BE2C (cell line): ENCODE results near the gene FALEC.

Source experiments
- DNase-seq: peaks from one replicate; pipeline ENCODE4 v3.0.0-alpha.2; 2020
- H3K27me3 ChIP-seq: fragments of 250-450 bp; sonication (Bioruptor Pico); 2 replicates; pipeline ENCODE4 v1.5.1; 2020; ENCODE audit warnings: mild to moderate bottlenecking
- H3K36me3 ChIP-seq: fragments of 250-450 bp; sonication (Bioruptor Pico); 2 replicates; pipeline ENCODE4 v1.5.1; 2020; ENCODE audit warnings: mild to moderate bottlenecking
- H3K4me1 ChIP-seq: fragments of 250-450 bp; sonication (Bioruptor Pico); 2 replicates; pipeline ENCODE4 v1.5.1; 2020
- H3K4me3 ChIP-seq: 2 replicates; pipeline ENCODE4 v1.5.1; 2011; ENCODE audit warnings: low read depth, low read length
- H3K9me3 ChIP-seq: fragments of 250-450 bp; sonication (Bioruptor Pico); 2 replicates; pipeline ENCODE4 v1.5.1; 2020
- TF ChIP-seq, protein P1 (sequence below): IDR thresholded peaks from 2 replicates; pipeline ENCODE4 v1.5.1; 2012; ENCODE audit warnings: mild to moderate bottlenecking, low read depth, low read length

Gene FALEC

DNA sequence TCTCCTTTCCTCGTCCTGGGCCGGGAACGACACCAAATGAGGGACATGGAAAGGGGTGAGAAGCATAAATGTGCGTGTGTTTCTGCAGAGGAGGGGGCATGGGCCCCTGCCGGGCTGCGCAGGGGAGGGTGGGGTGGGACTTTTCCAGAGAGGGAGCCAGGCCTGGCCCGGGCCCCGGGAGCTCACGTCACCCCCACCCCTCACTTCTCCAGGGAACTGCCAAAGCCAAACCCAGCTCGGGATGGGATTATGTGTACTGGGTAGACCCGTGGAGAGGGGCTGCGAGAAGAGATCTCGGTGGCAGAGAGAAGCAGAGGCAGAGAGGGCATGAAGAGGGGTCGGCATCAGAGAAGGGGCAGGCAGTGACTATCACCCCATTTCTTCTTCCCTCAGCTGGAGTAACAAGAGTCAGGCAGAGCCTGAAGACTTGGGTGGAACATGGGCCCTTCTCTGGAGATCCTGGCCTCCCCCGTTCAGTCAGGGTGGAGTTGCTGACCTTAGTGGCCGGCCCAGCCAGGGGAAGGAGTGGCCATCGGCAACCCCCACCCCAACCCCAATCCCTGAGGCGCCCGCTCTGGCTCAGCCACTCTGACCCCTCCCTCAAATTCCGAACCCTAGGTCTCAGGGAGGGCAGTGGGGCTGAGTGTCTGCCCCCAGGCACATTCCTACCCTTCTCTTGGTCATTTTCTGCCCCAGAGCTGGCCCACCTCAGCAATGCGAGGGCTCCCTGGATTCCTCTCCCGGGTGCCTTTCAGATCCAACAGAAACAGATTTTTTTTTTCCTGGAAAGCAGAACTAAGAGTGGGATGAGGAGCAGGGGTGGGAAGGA lies 34.9 kb downstream of the FALEC start:
- Histone ChIP-seq H3K36me3 (no peaks in the 10 kb centered on the region), H3K27me3 (no peaks in the 10 kb centered on the region), H3K9me3 (no peaks in the 10 kb centered on the region), H3K4me3 (no peak overlapping the region), H3K4me1 (peaks cover 8% of the 10 kb centered on the region)
- DNase-seq: no peak
- TF ChIP-seq, protein P1, sequence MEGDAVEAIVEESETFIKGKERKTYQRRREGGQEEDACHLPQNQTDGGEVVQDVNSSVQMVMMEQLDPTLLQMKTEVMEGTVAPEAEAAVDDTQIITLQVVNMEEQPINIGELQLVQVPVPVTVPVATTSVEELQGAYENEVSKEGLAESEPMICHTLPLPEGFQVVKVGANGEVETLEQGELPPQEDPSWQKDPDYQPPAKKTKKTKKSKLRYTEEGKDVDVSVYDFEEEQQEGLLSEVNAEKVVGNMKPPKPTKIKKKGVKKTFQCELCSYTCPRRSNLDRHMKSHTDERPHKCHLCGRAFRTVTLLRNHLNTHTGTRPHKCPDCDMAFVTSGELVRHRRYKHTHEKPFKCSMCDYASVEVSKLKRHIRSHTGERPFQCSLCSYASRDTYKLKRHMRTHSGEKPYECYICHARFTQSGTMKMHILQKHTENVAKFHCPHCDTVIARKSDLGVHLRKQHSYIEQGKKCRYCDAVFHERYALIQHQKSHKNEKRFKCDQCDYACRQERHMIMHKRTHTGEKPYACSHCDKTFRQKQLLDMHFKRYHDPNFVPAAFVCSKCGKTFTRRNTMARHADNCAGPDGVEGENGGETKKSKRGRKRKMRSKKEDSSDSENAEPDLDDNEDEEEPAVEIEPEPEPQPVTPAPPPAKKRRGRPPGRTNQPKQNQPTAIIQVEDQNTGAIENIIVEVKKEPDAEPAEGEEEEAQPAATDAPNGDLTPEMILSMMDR: no peak

DNA sequence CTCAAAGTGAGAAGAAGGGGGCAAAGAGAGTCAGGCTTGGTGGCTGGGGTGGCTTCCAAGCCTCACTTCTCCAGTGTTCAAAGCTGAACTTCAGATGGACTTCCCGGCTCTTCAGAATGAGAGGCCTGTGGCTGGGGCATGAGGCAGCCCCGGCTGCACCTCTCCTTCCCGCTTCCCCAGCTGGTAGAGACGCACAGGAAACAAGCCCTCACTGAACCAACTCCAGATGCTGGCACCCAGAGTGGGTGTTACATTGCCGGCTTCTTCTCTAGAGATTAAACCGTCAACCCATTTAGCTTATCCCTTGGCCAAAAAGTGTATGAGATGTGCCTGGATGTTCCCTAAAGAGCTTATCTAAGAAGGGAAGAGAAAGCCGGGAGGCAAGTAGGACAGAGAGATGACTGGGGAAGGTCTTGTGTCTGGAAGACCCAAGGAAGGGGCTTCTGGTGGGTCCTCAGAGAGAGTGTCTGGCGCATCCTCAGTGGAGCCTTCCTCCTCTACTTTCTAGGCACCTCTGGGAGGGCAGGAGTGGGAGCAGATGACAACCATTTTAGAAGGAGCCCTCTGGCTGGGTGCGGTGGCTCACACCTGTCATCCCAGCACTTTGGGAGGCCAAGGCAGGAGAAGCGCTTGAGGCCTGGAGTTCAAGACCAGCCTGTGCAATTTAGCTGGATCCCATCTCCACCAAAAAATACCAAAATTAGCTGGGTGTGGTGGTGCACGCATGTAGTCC lies 35.7 kb downstream of the FALEC start:
- Histone ChIP-seq H3K27me3 (no peaks in the 10 kb centered on the region), H3K36me3 (no peaks in the 10 kb centered on the region), H3K4me3 (no peak overlapping the region), H3K4me1 (peaks cover 8% of the 10 kb centered on the region), H3K9me3 (no peaks in the 10 kb centered on the region)
- TF ChIP-seq, protein P1: no peak
- DNase-seq: no peak

DNA sequence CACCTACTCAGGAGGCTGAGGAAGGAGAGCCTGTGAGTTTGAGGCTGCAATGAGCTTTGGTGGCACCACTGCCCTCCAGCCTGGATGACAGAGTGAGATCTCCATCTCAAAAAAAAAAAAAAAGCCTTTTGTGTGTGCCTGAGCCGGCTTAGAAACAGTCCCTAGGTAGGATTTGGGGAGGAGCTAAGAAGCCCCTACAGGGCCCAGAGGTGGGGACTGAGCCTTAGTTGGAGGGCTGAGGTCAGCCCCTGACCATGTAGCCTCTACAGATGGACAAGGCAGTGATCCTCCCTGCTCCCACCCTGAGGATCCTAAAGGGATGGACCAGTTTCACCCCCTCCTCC lies 36.2 kb downstream of the FALEC start:
- no peak overlapping the region for H3K4me3 ChIP-seq
- TF ChIP-seq, protein P1: no peak
- H3K36me3 ChIP-seq: no peaks in the 10 kb centered on the region
- DNase-seq: no peak
- H3K27me3 ChIP-seq: no peaks in the 10 kb centered on the region
- no peaks in the 10 kb centered on the region for H3K9me3 ChIP-seq
- H3K4me1 ChIP-seq: peaks cover 8% of the 10 kb centered on the region

DNA sequence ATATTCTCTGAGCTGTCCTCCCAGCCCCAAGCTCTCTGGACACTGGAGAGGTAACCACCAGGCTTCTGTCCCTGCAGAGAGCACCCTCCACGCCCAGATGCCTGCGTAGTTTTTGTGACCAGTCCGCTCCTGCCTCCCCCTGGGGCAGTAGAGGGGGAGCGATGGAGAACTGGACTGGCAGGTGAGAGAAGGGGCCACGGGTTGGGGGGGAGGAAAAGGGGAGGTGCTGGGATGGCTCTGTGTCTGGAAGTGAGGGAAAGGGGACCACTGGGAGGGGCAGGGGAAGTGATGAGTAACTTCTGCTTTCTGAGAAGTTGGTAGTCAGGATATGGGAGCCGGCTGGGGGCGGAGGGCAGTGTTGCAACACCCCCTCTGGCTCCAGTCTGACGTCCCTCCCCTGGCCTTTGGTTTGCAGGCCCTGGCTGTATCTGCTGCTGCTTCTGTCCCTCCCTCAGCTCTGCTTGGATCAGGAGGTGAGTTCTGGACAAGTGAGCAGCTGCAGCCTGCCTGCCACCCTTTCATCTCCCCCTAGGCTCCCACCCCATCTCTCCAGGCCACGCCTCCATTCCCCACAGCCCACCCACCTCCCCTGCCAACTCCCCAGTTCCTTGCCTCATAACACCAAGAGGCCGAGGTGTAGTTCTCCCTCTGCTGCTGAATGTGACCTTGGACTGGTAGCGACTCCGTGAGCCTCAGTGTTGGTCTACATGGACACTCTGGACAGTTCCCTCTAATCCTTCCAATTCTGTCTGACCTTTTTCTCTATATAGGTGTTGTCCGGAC lies 36.8 kb downstream of the FALEC start:
- DNase-seq: peak; percentile 61
- Histone ChIP-seq H3K4me3 (no peak overlapping the region), H3K4me1 (peaks cover 8% of the 10 kb centered on the region), H3K36me3 (no peaks in the 10 kb centered on the region), H3K27me3 (no peaks in the 10 kb centered on the region), H3K9me3 (no peaks in the 10 kb centered on the region)
- TF ChIP-seq, protein P1: no peak

DNA sequence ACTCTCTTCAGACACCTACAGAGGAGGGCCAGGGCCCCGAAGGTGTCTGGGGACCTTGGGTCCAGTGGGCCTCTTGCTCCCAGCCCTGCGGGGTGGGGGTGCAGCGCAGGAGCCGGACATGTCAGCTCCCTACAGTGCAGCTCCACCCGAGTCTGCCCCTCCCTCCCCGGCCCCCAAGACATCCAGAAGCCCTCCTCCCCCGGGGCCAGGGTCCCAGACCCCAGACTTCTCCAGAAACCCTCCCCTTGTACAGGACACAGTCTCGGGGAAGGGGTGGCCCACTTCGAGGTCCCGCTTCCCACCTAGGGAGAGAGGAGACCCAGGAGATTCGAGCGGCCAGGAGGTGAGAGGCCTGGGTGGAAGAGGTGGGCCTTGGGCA lies 37.3 kb downstream of the FALEC start:
- H3K36me3 ChIP-seq: no peaks in the 10 kb centered on the region
- DNase-seq: no peak
- no peak overlapping the region for H3K4me3 ChIP-seq
- no peaks in the 10 kb centered on the region for H3K27me3 ChIP-seq
- H3K9me3 ChIP-seq: no peaks in the 10 kb centered on the region
- TF ChIP-seq, protein P1: no peak
- peaks cover 8% of the 10 kb centered on the region for H3K4me1 ChIP-seq
